Stimulated activated CD4-positive, alpha-beta T cell treated with anti-CD3 and anti-CD28 coated beads, Interleukin-4, amount 100 ng/mL, for 1 hour (primary cell): Measurements from ENCODE around the gene MUCL3.
"Not testable (repeated sequence)": the region's sequence is repeated elsewhere in the genome, so short reads cannot be mapped to it uniquely, and the experiment has no call there.

Source experiments
- DNase-seq: peaks from one replicate; pipeline ENCODE4 v3.0.0-alpha.2; 2020

Gene MUCL3

DNA sequence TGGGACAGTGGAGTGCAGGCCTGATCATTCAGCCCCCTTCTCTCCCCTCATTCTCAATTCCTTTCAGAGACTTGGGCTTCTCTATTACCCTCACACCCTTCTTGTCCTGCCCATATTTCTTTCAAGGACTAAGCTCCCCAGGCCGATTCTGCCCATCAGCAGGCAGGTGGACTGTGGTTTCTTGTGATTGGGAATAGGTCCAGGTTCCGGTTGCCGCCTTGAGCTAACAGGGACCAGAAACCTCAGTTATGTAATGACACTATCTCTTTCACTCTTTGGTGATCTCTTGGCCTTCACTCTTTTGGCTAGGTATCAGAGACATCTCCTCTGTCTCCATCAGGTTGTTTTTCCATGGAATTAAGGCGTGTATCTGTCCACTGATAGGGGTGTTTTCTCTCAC lies 6.5 kb downstream of the MUCL3 start:
- no peak for DNase-seq

DNA sequence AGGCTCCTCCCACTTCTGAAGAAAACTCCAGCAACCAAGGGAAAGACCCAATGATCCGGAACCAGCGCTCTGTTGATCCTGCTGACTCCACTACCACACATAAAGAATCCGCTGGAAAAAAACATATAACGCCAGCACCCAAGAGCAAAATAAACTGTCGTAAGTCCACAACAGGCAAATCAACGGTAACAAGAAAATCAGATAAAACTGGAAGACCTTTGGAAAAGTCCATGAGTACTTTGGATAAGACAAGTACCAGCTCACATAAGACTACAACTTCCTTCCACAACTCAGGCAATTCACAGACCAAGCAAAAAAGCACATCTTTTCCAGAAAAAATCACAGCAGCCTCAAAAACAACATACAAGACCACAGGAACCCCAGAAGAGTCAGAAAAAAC lies 8.0 kb downstream of the MUCL3 start:
- no peak for DNase-seq

DNA sequence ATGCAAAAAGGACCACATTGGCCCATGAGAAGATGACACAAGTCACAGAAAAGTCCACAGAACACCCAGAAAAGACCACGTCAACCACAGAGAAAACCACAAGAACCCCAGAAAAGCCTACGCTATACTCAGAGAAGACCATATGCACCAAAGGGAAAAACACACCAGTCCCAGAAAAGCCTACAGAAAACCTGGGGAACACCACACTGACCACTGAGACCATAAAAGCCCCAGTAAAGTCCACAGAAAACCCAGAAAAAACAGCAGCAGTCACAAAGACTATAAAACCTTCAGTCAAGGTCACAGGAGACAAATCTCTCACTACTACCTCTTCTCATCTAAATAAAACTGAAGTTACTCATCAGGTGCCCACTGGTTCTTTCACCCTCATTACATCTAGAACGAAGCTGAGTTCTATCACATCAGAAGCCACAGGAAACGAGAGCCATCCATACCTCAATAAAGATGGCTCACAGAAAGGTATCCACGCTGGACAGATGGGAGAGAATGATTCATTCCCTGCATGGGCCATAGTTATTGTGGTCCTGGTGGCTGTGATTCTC lies 11.2 kb downstream of the MUCL3 start:
- DNase-seq, result no peak

DNA sequence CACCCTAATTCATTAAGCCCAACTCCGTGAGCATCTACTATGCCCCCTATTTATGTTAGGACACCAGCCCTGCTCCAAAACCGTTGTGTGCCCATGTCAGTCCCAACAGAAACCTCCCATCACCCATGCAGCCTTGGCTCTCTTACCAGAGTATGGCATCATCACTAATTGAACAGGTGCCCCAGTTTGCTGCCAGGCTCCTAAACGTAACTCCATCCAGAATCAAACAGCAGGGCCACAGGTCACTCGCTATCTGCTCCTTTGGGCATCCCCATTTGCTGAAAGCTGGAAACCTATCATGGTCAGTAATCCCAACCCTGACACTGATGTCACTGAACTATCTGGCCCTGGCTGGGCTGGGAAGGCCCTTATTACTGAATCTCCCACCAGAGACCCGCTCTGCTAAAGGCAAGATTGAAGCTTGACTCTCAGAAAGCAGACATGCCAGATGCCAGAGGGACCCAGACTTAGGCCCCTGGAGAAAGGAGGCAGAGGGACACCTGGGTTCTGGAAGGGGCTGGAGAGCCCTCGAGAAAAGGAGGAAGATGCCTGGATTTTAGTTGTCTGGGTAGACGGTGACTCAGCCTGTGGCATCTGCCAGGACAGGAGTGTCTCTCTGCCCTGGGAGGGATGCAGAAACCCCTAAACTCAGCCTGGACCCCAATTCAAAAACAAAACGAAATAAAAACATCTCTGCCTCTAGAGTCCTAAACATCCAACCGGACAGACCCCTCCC lies 14.0 kb downstream of the MUCL3 start:
- DNase-seq, result no peak

DNA sequence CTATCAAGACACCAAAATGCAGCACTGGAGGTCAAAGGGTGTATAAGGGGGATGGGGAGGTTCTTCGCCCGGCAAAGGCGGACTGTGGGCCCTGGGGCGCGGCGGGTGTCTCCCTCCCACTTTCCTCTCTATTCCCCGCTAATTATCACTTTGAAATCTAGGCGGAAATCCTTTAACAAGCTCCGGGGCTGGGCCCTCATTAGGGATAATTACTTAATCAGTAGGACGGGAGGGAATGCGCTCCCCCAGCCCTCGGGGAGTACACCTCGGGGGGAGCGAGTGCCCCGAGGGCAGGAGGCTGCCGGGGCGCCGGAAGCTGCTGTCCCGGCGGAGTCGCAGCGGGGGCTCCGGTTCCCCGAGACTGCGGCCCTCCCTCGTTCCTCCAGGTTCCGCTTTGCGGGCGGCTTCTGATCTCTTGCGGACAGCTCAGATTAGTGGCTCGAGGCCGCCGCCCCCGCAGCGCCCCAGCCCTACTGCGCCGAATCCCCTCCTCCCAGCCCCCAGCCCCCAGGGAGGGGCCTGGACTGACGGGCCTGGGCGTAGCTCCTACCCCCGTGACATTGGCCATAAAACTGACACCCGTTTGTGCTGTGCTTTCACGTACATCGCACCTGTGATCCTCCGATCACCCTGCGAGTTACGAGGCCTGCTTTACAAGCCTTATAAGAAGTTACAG lies 14.7 kb downstream of the MUCL3 start:
- DNase-seq, result peak; percentile 83

DNA sequence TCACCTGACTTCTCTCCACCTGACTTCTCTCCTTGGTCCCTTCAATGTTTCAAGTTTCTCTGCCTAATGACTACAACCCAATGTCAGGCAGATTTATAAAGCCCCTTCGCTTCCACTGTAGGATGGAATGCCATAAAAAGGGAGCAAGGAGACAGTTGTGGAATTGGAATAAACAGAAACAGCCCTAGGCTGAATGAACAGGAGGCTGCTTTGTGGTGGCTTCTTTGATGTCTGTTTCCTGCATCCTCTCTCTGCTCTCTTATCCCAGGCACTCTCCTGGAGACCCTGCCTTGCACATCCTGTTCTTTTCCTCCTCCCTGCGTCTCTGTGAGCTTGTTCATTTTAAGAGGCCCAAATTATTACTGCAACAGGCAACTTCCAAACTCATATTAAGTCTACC lies 16.9 kb downstream of the MUCL3 start:
- no peak for DNase-seq

DNA sequence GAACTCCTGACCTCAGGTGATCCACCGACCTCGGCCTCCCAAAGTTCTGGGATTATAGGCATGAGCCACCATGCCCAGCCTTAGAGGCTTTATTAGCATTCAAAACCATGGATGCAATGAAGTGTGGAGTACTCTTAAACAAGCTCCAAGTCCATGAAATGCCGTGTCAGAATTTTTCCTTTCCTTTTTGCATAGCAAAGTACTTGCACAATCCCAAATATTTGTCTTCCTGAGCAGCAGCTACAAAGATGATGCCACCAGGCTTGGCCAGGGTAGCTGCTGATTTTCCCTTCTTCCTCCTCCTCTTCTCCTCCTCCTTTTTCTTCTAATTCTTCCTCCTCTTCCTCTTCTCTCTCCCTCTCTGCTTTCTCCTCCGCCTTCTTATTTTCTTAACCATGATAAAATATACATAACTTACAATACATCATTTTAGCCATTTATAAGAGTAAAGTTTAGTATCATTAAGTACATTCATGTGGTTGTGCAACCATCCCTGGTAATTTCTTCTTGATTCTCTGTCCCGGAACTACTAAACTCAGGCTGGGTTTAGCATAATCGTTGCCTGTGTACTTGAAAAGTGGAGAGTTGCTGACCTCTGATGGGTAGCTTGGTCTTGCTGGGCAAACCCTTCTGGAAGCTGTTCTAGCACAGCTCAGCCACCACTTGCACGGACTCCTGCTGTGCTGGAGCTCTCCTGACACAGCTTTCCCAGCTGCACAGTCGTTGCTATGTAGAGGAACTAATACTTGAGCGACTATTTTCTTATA lies 20.3 kb downstream of the MUCL3 start:
- DNase-seq, result no peak

DNA sequence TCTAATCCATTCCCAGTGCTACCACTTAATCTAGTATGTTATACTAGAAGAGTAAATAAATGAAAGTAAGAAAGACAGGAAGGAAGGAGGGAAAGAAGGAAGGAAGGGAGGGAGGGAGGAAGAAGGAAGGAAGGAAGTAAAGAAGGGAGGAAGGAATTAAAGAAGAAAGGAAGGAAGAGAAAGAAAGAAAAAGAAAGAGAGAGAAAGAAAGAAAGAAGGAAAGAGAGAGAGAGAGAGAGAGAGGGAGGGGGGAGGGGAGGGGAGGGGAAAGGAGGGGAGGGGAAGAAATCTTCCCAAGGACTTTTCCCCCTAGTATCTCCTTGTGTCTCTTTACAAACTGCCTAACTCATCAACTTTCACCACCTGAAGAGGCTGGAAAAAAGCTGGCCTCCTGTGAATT lies 21.9 kb downstream of the MUCL3 start:
- DNase-seq, result no peak

DNA sequence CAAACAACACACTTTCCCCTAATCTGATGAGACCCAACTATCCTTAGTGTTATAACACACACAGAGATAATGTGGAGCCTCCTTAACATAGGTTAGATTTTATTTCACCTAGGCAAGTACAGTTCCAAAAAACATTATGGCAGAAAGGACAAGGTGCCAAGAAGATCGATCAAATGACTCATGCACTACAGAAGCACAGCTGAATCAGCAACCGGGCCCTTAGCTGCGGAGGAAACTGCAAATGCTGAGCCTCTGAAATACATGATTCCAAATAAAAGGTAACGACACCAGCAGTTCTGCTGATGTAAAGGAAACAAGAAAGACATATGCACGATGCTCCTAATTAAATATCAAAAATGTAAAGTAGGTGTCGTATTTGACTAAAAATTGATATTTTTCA lies 22.9 kb downstream of the MUCL3 start:
- no peak for DNase-seq

DNA sequence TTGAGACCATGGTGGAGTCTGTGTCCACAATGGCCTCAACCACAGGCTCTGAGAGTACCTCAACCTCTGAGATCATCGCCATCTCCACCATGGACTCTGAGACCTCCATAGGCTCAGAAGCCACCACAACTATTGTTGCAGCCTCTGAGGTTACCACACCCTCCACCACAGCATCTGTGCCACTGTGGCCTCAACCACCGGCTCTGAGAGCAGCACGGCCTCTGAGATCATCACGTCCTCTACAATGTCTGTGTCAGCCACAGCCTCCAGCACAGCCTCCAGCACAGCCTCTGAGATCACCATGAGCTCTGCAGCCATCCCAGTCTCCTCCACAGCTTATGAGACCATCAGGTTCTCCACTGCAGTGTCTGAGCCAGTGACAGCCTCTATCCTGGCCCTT lies 23.3 kb downstream of the MUCL3 start:
- DNase-seq, result no peak

DNA sequence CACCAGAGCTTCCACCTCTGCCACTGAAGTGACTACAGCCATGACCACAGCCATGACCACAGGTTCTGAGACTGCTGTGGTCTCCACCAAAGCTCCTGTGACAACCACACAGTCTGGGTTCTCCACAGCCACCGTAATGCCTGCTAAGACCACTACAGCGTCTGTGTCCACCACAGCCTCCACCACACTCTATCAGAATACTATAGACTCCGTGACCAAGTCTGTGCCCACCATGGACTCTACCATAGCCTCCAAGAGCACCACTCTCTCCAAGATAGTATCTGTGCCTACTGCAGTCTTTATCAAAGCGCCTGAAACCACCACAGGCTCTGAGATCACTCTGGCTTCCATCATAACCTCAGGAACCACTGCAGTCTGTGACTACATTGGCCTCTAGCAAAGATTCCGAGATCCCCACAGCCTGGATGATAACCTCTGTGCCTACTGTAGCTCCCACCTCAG lies 24.4 kb downstream of the MUCL3 start:
- DNase-seq, result no peak

DNA sequence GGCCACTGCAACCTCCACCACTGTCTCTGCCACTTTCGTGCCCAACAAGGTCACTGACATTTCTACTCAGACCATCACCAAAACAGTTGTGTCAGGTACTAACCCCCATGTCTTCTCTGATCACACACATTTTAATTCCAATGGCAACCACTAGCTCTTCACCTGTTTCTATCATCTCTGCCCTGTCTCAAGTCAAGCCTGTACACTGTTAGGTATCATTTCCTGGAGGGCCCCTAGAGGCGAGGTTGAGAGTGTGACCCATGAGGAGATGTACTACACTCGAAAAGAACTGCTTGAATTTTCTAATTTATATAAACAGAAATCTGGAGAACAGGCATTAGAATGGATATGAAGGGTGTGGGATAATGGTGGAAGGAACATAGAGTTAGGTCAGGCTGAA lies 25.4 kb downstream of the MUCL3 start:
- no peak for DNase-seq

DNA sequence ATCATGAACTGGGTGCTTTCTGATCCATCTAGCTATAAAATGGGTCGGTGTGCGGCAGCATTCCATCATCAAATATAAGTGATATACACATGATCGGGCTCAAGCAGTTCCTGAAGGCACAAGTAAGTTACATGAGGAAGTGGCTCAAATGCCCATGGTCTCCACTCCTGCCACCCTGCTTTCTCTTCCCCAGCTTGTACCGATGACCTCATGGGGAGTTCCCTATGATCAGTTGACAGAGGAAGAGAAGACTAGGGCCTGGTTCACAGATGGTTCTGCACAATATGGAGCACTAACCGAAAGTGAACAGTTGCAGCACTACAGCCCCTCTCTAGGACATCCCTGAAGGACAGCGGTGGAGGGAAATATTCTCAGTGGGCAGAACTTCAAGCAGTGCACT lies 28.4 kb downstream of the MUCL3 start:
- not testable (repeated sequence) for DNase-seq

DNA sequence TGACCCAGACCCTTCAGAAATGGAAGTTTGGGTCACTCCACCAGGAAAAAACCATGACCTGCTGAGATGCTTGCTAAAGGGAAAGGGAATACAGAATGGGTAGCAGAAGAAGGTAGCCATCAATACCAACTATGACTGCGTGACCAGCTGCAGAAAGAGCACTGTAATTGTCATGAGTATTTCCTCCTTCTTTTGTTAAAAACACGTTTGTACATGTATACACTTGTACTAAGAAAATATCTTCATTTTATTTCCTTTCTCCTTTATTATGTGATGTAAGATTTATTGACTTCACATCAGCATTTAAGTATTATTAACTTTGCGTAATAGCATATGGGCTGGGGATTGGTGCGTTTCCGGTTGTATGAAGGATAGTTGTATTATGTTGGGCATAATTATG lies 30.2 kb downstream of the MUCL3 start:
- DNase-seq, result no peak

DNA sequence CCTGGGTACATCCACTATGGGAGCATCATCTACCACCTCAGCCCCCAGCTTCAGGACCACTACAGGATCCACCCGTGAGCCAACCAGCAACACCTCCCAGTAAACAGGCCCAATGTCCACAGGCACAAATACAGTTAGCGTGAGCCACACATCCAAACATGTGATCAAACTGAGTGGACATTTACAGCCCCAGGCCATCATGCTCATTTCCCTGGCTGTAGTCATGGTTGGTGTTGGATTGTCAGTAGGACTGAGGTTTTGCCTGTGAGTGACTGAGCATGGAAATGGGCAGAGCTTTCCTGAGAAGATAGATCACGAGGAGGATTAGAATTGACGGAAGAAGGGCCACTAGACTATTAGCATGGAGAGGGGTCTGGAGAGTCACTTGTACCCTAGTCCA lies 32.0 kb downstream of the MUCL3 start:
- DNase-seq, result no peak

DNA sequence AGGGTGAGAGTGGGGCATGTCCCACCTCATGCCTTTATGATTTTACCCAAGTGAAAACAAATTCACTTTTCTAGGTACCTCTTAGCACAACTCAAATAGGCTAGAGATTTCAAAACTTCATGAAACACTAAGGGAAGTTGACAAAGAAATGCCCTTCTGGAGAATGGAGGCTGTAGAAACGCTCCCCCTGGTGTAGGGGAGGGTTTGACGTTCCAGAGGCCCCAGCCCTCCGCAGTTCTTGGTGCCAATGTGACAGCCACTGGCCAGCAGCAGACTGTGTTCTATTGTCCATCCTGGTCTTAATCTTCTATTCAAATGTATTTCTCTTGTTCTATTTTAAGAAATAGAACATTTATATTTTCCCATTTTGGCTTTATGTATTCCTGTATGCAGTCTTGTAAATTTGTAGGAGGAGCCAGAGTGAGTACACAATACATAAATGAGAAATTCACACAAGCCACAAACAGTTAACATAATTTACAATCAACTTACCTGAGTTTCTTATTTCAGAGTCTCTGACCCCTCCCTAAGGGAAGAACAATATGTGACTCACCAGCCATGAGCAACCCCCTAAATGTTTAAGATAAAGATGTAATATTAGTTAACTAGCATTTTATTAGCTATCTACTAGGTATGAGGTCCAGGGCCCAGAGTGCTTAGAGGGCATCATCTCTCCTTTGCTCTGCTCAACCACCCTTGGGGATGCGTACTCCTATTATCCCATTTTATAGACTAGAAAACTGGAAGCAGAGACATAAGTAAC lies 33.9 kb downstream of the MUCL3 start:
- no peak for DNase-seq

DNA sequence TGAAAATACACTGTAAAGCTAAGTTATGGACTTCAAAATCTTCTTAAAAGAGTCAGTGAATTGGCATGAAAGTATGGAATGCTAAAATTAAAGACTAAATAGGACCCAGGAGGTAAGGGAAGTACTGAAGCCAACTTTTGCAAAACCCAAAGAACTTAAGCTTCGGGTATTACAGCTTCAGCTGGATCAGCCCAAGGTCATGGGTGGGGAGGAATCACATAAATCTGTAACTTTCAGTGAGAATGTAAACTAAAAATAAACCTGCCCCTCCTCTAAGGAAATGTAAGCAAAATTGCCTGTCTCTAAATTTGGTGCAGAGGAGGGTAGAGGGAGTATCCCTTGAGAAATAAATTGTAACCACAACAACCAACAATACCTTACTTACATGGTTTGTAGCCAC lies 38.4 kb downstream of the MUCL3 start:
- no peak for DNase-seq

DNA sequence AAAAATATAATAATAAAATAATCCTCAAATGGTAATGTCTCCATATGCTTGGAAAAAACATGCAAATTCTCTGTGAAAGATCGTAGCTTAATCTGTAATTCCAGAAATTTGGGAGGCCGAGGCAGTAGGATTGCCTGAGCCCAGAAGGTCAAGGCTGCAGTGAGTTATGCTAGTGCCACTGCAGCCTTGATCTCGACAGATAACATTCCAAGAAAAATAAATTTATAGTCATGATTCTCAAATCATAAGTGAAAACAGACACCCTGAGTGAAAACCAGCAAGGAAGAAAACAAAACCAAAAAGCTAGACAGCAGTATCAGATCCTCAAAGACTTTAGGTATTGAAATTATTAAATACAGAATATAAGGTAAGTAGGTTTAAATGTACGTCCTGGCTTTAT lies 38.9 kb downstream of the MUCL3 start:
- DNase-seq, result no peak

DNA sequence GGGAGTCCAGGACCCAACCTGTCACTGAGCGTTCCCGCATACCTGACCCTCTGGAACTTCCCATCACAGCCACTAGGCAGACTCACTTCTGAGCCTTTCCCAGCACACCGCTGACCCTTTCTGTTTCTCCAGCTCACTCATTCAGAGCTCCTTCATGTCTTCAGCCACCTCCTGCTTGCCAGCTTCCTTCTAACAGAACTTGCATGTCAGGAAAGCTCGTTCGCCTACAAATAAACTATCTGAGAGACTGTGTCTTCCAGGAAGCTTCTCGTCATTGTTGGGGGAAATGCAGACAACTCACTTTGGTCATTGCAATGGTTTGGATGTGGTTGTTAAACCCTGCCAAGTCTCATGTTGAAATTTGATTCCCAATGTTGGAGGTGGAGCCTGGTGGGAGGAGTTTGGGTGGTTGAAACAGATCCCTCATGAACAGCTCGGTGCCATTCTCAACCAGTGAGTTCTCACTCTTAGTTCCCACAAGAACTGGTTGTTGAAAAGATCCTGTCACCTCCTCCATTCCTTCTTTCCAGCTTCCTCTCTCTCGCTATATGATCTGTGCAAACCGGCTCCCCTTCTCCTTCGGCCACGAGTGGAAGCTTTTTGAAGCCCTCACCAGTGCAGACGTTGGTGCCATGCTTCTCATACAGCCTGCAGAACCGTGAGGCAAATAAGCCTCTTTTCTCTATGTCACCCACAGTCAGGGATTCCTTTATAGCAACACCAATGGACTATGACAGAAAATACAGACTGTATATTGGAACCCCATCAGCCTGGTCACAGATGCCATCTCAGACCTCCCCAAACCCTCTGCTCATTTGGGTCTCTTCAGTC lies 41.4 kb downstream of the MUCL3 start:
- DNase-seq, result no peak

DNA sequence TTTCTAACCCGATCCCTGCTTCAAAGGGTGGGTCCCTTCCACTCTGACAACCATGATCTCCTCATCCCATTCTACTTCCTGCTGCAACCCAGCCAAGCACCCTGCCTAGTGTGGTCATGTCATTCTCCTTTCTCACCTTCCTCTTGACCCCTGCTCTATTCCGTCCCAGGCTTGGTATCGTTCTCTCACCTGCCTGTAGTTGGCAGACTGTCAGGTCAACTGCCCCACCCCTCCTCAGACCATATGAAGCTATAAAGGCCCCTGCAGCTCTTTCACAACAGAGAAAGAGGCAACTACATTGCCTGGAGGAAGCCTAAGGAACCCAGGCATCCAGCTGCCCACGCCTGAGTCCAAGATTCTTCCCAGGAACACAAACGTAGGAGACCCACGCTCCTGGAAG lies 42.7 kb downstream of the MUCL3 start, which contains the start of gene MUC21:
Gene MUC21 (plus strand): TSS at position 280 of the 400 bp plus-strand sequence. CDS start 241 bp downstream, outside the sequence.
- DNase-seq, result no peak

DNA sequence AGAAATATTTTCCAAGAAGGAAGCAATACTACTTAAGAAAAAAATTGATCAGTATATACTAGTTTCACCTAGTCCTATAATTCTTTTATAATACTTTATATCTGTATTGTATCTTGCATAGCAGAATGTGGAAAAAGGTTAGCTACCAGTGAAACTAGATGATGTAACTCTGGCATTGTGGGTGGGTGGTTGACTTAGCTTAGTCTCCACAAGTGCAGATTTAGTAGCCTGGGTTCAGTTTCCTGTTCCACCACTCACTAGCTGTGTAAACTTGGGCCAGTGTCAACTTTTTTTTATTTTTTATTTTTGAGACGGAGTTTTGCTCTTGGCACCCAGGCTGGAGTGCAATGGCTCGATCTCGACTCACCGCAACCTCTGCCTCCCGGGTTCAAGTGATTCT lies 44.7 kb downstream of the MUCL3 start:
- no peak for DNase-seq

DNA sequence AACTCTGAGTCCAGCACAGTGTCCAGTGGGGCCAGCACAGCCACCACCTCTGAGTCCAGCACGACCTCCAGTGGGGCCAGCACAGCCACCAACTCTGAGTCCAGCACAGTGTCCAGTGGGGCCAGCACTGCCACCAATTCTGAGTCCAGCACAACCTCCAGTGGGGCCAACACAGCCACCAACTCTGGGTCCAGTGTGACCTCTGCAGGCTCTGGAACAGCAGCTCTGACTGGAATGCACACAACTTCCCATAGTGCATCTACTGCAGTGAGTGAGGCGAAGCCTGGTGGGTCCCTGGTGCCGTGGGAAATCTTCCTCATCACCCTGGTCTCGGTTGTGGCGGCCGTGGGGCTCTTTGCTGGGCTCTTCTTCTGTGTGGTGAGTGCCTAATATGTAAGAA lies 46.5 kb downstream of the MUCL3 start:
- DNase-seq, result no peak
